ENCODE data around the gene DNAJB13. TPM values are rescaled to one million over a fixed set of nuclear protein-coding genes. Genes with fewer than 3 reads are reported as not detected.

The DNAJB13 gene
- polyA plus RNA-seq, 1 donor from 2014 or later, result not detected

GRCh38 chr11:73913472-73913871 is 37.4 kb upstream of the DNAJB13 start:
- peaks cover 6% of the 10 kb centered on the region for H3K36me3 ChIP-seq (ENCODE audit: insufficient read depth, low read length)
- no peaks in the 10 kb centered on the region for H3K9me3 ChIP-seq (ENCODE audit: low read length)
- no peaks in the 10 kb centered on the region for H3K27me3 ChIP-seq (ENCODE audit: insufficient read depth, low read depth, low read length)
- no peak overlapping the region for H3K4me3 ChIP-seq (ENCODE audit: low read length)
- H3K79me2 ChIP-seq (replicated peaks; ENCODE audit: insufficient read depth, low read length), result no peaks in the 10 kb centered on the region
- no peaks in the 10 kb centered on the region for H3K9me2 ChIP-seq (ENCODE audit: insufficient read depth, low read length)
- H3F3A ChIP-seq (ENCODE audit: insufficient read depth, low read length, poor library complexity, severe bottlenecking), result no peaks in the 10 kb centered on the region
- no peak overlapping the region for H3K4me2 ChIP-seq (ENCODE audit: low read length)
- H4K20me1 ChIP-seq (ENCODE audit: insufficient read depth), result no peaks in the 10 kb centered on the region
- H2AFZ ChIP-seq (ENCODE audit: low read depth, low read length), result no peak overlapping the region
- TF ChIP-seq SMC3 (conservative IDR thresholded peaks at IDR 0.05; ENCODE audit: poor library complexity), result no peak
- TF ChIP-seq REST (IDR thresholded peaks at IDR 0.05; ENCODE audit: borderline replicate concordance), result no peak
- TF ChIP-seq MXI1 (conservative IDR thresholded peaks at IDR 0.05; ENCODE audit: poor library complexity, severe bottlenecking), result no peak
- TF ChIP-seq EZH2 (IDR thresholded peaks at IDR 0.05; ENCODE audit: borderline replicate concordance, insufficient read depth, low read length, poor library complexity, severe bottlenecking), result no peak
- TF ChIP-seq EP300 (conservative IDR thresholded peaks at IDR 0.05; ENCODE audit: poor library complexity, severe bottlenecking), result no peak
- no peak for TF ChIP-seq POLR2AphosphoS5 (IDR thresholded peaks at IDR 0.05)
- TF ChIP-seq TAF1 (IDR thresholded peaks at IDR 0.05; ENCODE audit: low read depth), result no peak
- TF ChIP-seq CTCF (IDR thresholded peaks at IDR 0.05; ENCODE audit: poor library complexity, severe bottlenecking), result no peak
- TF ChIP-seq RAD21 (conservative IDR thresholded peaks at IDR 0.05), result no peak
- H3K27ac ChIP-seq (ENCODE audit: low read length), result no peak overlapping the region
- no peak overlapping the region for H3K9ac ChIP-seq (ENCODE audit: low read length)

GRCh38 chr11:73914284-73914683 is 36.5 kb upstream of the DNAJB13 start:
- no peaks in the 10 kb centered on the region for H3K27me3 ChIP-seq (ENCODE audit: insufficient read depth, low read depth, low read length)
- H3K79me2 ChIP-seq (replicated peaks; ENCODE audit: insufficient read depth, low read length), result no peaks in the 10 kb centered on the region
- no peaks in the 10 kb centered on the region for H4K20me1 ChIP-seq (ENCODE audit: insufficient read depth)
- H3K4me3 ChIP-seq (ENCODE audit: low read length), result no peak overlapping the region
- no peak overlapping the region for H3K9ac ChIP-seq (ENCODE audit: low read length)
- no peak overlapping the region for H3K4me2 ChIP-seq (ENCODE audit: low read length)
- TF ChIP-seq TAF1 (IDR thresholded peaks at IDR 0.05; ENCODE audit: low read depth) (no peak), RAD21 (conservative IDR thresholded peaks at IDR 0.05) (no peak), CTCF (IDR thresholded peaks at IDR 0.05; ENCODE audit: poor library complexity, severe bottlenecking) (no peak), POLR2AphosphoS5 (IDR thresholded peaks at IDR 0.05) (no peak), MXI1 (conservative IDR thresholded peaks at IDR 0.05; ENCODE audit: poor library complexity, severe bottlenecking) (no peak), SMC3 (conservative IDR thresholded peaks at IDR 0.05; ENCODE audit: poor library complexity) (no peak), EP300 (conservative IDR thresholded peaks at IDR 0.05; ENCODE audit: poor library complexity, severe bottlenecking) (no peak), REST (IDR thresholded peaks at IDR 0.05; ENCODE audit: borderline replicate concordance) (no peak), EZH2 (IDR thresholded peaks at IDR 0.05; ENCODE audit: borderline replicate concordance, insufficient read depth, low read length, poor library complexity, severe bottlenecking) (no peak)
- H3F3A ChIP-seq (ENCODE audit: insufficient read depth, low read length, poor library complexity, severe bottlenecking), result no peaks in the 10 kb centered on the region
- H3K27ac ChIP-seq (ENCODE audit: low read length), result no peak overlapping the region
- H2AFZ ChIP-seq (ENCODE audit: low read depth, low read length), result no peak overlapping the region
- peaks cover 14% of the 10 kb centered on the region for H3K36me3 ChIP-seq (ENCODE audit: insufficient read depth, low read length)
- no peaks in the 10 kb centered on the region for H3K9me2 ChIP-seq (ENCODE audit: insufficient read depth, low read length)
- H3K9me3 ChIP-seq (ENCODE audit: low read length), result no peaks in the 10 kb centered on the region
